ENCODE measurements around the gene CCL21.

CCL21 gene

DNA sequence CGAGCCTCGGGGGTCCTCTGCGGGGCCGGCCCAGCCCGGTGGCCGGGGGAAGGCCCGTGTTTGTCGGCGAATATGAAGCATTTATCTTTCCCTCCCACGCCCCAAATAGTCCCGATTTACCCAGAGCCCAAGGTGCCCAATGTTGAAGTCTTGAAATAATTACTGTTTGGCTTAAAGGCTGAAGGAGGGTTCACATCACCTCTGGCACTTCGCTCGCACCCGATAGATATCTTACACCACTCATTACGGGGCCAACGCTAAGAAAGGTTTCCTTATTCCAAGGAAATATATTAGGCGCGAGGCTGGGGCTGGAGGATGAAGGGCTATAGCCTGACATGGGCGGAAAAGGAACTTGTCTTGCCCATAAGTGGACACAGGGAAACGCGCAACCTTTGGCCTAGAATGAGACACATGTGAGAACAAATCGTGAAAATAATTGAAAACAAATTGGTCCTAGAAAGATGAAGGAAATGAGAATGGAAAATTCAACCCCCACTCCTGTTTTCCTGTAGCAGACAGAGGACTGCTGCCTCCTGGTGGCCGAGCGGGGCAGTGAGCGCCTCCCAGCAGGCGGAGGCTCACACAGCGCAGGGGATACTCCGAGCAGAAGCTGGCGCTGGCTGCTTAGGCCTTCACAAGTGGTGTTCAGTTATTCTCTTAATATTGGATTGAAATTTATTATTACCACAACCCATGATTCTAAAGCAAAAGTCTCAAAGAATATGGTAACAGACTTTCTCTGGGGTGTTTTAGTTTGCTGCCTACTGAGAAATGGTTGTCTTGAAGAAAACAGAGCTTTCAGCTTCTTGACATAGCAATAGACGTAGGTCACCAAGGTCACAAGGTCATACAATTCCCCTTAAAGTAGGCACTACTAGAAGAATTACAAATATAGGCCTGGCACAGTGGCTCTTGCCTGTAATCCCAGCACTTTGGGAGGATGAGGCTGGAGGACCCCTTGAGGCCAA, 7.9 kb downstream of the CCL21 start:
- no peak for TF ChIP-seq YY1 (IDR thresholded peaks at IDR 0.05; ENCODE audit: low read depth)
- TF ChIP-seq, protein P1, sequence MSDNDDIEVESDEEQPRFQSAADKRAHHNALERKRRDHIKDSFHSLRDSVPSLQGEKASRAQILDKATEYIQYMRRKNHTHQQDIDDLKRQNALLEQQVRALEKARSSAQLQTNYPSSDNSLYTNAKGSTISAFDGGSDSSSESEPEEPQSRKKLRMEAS (IDR thresholded peaks at IDR 0.05): peak; percentile 18; the same call in 1 of the 2 replicates
- peak; percentile 23; the same call in 1 of the 2 replicates for TF ChIP-seq ZBTB7A (IDR thresholded peaks at IDR 0.05; ENCODE audit: low read depth)
- no peak for TF ChIP-seq TEAD4 (IDR thresholded peaks at IDR 0.05)
- TF ChIP-seq EGR1 (IDR thresholded peaks at IDR 0.05): no peak
- TF ChIP-seq NFIC (IDR thresholded peaks at IDR 0.05): no peak
- peak; percentile 76 for TF ChIP-seq RAD21 (IDR thresholded peaks at IDR 0.05; ENCODE audit: low read depth)
- no peak for TF ChIP-seq TAF1 (IDR thresholded peaks at IDR 0.05; ENCODE audit: low read depth)
- TF ChIP-seq CREB1 (IDR thresholded peaks at IDR 0.05; ENCODE audit: low read depth): no peak
- TF ChIP-seq EP300 (IDR thresholded peaks at IDR 0.05; ENCODE audit: borderline replicate concordance): no peak
- TF ChIP-seq, protein P2, sequence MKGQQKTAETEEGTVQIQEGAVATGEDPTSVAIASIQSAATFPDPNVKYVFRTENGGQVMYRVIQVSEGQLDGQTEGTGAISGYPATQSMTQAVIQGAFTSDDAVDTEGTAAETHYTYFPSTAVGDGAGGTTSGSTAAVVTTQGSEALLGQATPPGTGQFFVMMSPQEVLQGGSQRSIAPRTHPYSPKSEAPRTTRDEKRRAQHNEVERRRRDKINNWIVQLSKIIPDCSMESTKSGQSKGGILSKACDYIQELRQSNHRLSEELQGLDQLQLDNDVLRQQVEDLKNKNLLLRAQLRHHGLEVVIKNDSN (IDR thresholded peaks at IDR 0.05): no peak
- no peak for TF ChIP-seq FOXM1 (IDR thresholded peaks at IDR 0.05; ENCODE audit: borderline replicate concordance, low read depth)
- TF ChIP-seq TCF12 (IDR thresholded peaks at IDR 0.05; ENCODE audit: low read depth): no peak
- TF ChIP-seq, protein P3, sequence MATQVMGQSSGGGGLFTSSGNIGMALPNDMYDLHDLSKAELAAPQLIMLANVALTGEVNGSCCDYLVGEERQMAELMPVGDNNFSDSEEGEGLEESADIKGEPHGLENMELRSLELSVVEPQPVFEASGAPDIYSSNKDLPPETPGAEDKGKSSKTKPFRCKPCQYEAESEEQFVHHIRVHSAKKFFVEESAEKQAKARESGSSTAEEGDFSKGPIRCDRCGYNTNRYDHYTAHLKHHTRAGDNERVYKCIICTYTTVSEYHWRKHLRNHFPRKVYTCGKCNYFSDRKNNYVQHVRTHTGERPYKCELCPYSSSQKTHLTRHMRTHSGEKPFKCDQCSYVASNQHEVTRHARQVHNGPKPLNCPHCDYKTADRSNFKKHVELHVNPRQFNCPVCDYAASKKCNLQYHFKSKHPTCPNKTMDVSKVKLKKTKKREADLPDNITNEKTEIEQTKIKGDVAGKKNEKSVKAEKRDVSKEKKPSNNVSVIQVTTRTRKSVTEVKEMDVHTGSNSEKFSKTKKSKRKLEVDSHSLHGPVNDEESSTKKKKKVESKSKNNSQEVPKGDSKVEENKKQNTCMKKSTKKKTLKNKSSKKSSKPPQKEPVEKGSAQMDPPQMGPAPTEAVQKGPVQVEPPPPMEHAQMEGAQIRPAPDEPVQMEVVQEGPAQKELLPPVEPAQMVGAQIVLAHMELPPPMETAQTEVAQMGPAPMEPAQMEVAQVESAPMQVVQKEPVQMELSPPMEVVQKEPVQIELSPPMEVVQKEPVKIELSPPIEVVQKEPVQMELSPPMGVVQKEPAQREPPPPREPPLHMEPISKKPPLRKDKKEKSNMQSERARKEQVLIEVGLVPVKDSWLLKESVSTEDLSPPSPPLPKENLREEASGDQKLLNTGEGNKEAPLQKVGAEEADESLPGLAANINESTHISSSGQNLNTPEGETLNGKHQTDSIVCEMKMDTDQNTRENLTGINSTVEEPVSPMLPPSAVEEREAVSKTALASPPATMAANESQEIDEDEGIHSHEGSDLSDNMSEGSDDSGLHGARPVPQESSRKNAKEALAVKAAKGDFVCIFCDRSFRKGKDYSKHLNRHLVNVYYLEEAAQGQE (IDR thresholded peaks at IDR 0.05; ENCODE audit: low read depth): no peak
- TF ChIP-seq CEBPB (IDR thresholded peaks at IDR 0.05): no peak

DNA sequence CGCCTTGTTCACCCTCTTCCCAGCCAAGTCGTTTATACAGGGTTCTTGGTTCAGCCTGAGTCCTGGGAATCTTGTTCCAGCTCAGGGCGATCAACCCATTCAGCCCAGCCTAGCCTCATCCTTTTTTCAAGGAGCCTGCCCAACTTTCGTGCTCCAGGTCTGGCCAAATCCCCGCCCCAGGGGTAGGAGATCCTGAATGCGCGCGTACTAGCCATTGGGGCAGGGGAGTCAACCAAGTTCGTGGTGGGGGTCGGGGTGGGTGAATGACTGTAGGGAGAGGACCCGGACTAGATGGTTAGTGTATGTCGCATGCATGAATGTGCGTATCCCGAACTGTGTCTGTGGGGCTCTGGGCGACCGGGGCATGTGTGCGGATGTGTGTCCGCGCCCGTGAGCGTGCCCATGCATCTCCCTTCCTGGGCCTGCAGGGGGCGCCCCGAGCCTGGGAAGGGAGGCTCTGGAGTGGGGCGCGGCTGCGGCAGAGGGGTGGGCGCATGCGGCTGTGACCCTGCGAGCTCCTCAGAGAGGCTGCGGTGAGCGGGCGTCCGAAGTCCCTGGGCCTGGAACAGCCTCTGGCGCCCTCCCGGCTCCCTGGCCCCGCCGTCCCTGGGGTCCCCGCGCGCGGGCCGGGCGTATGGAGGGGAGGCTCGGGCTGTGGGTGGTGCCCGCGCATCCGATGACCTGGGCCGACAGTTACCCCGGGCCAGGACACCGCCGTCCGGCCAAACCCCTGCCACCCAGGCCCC, 8.7 kb downstream of the CCL21 start:
- TF ChIP-seq, protein P1 (IDR thresholded peaks at IDR 0.05): 0 out of 2 replicates have a peak, but pooled peaks have one; percentile 34
- peak; percentile 84; the same call in 1 of the 2 replicates for TF ChIP-seq ZBTB7A (IDR thresholded peaks at IDR 0.05; ENCODE audit: low read depth)
- TF ChIP-seq RAD21 (IDR thresholded peaks at IDR 0.05; ENCODE audit: low read depth): peak; percentile 67
- TF ChIP-seq, protein P2 (IDR thresholded peaks at IDR 0.05): no peak

- TF ChIP-seq TEAD4 (IDR thresholded peaks at IDR 0.05): no peak
- TF ChIP-seq ZBTB7A (IDR thresholded peaks at IDR 0.05; ENCODE audit: low read depth): no peak
- TF ChIP-seq TCF12 (IDR thresholded peaks at IDR 0.05; ENCODE audit: low read depth): no peak
- no peak for TF ChIP-seq YY1 (IDR thresholded peaks at IDR 0.05; ENCODE audit: low read depth)
- TF ChIP-seq EGR1 (IDR thresholded peaks at IDR 0.05): no peak
- TF ChIP-seq RAD21 (IDR thresholded peaks at IDR 0.05; ENCODE audit: low read depth): no peak
- TF ChIP-seq, protein P3 (IDR thresholded peaks at IDR 0.05; ENCODE audit: low read depth): no peak
- no peak for TF ChIP-seq NFIC (IDR thresholded peaks at IDR 0.05)
- TF ChIP-seq, protein P2 (IDR thresholded peaks at IDR 0.05): no peak
- TF ChIP-seq FOXM1 (IDR thresholded peaks at IDR 0.05; ENCODE audit: borderline replicate concordance, low read depth): no peak
- TF ChIP-seq CREB1 (IDR thresholded peaks at IDR 0.05; ENCODE audit: low read depth): no peak
- TF ChIP-seq TAF1 (IDR thresholded peaks at IDR 0.05; ENCODE audit: low read depth): no peak
- no peak for TF ChIP-seq CEBPB (IDR thresholded peaks at IDR 0.05)
- TF ChIP-seq, protein P1 (IDR thresholded peaks at IDR 0.05): no peak
- no peak for TF ChIP-seq EP300 (IDR thresholded peaks at IDR 0.05; ENCODE audit: borderline replicate concordance)
Observed at GRCh38 chr9:34694811-34695210, 15.1 kb downstream of the CCL21 start.

DNA sequence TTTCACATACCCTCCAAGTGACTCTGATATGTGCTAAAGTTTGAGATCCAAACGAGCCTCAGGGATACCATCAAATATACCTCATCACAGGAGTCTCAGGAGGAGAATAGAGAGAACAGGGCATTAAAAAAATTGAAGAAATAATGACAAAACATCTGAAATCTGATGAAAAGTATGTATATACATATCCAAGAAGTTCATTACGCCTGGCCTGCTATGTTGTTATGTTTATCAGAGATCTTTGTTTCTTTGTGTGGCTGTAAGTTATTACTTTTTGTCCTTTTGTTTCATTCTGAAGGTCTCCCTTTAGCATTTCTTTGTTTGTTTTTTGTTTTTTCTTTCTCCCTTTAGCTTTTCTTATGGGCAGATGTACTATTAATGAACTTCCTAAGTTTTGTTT, 16.4 kb downstream of the CCL21 start:
- TF ChIP-seq TAF1 (IDR thresholded peaks at IDR 0.05; ENCODE audit: low read depth) (no peak), TEAD4 (IDR thresholded peaks at IDR 0.05) (no peak), EGR1 (IDR thresholded peaks at IDR 0.05) (no peak)
- TF ChIP-seq, protein P3 (IDR thresholded peaks at IDR 0.05; ENCODE audit: low read depth): no peak
